WTC11 (cell line): ENCODE results near the gene MAP3K5. TPM values are rescaled to one million over a fixed set of nuclear protein-coding genes. Genes with fewer than 3 reads are reported as not detected.

Experiments
- ATAC-seq: fragments of 200-7000 bp; cut with Tn5 transposase; 2 replicates; pipeline ENCODE4 v1.10.0; 2021; ENCODE audit warnings: mild to moderate bottlenecking, moderate library complexity
- CTCF ChIA-PET: fragments of 300-600 bp; sonication (Branson Sonifier 250); formaldehyde crosslinking; loops from one replicate; lab custom pipeline; 2021; ENCODE audit warnings: antibody characterized with exemption; lab: Charles Lee
- POLR2A ChIA-PET: fragments of 350-600 bp; sonication (Branson Sonifier 250); formaldehyde crosslinking; loops from one replicate; lab custom pipeline; 2021; ENCODE audit warnings: antibody characterized with exemption; lab: Charles Lee
- DNase-seq: peaks from one replicate; pipeline ENCODE4 v3.0.0; 2021; ENCODE audit warnings: low spot score
- H3K27ac Mint-ChIP-seq: 2 replicates; pipeline ENCODE4 v1.8.0; 2021; ENCODE audit warnings: mixed read lengths
- H3K27me3 Mint-ChIP-seq: 2 replicates; pipeline ENCODE4 v1.8.0; 2021; ENCODE audit warnings: low read depth, mild to moderate bottlenecking, moderate library complexity, mixed read lengths
- H3K36me3 Mint-ChIP-seq: 2 replicates; pipeline ENCODE4 v1.8.0; 2021; ENCODE audit warnings: mixed read lengths
- H3K4me1 Mint-ChIP-seq: 2 replicates; pipeline ENCODE4 v1.8.0; 2022; ENCODE audit warnings: mixed read lengths
- H3K4me3 Mint-ChIP-seq: 2 replicates; pipeline ENCODE4 v1.8.0; 2021; ENCODE audit warnings: mild to moderate bottlenecking, moderate library complexity, mixed read lengths
- H3K9me3 Mint-ChIP-seq: 2 replicates; pipeline ENCODE4 v1.8.0; 2021; ENCODE audit warnings: mixed read lengths
- AR ChIP-seq: fragments of 250-450 bp; sonication (Bioruptor Pico); IDR thresholded peaks from 2 replicates; pipeline ENCODE4 v1.9.0; 2021; ENCODE audit warnings: mild to moderate bottlenecking
- CBFB ChIP-seq: sonication (generic); formaldehyde crosslinking; IDR thresholded peaks from 2 replicates; pipeline ENCODE4 v1.8.1; 2022; ENCODE audit warnings: mild to moderate bottlenecking, low read depth, missing genetic modification reagents
- CDX4 ChIP-seq: fragments of 250-450 bp; sonication (Bioruptor Pico); IDR thresholded peaks from 2 replicates; pipeline ENCODE4 v1.9.0; 2021; ENCODE audit warnings: moderate library complexity, mild to moderate bottlenecking, inconsistent platforms, borderline replicate concordance
- CREB1 ChIP-seq: sonication (generic); formaldehyde crosslinking; IDR thresholded peaks from 2 replicates; pipeline ENCODE4 v1.8.0; 2023; ENCODE audit warnings: mild to moderate bottlenecking, missing genetic modification reagents
- FOXP4 ChIP-seq: sonication (generic); formaldehyde crosslinking; IDR thresholded peaks from 2 replicates; pipeline ENCODE4 v1.8.0; 2022; ENCODE audit warnings: mild to moderate bottlenecking, missing genetic modification reagents
- GABPB1 ChIP-seq: sonication (generic); formaldehyde crosslinking; IDR thresholded peaks from 2 replicates; pipeline ENCODE4 v1.8.1; 2023; ENCODE audit warnings: mild to moderate bottlenecking, missing genetic modification reagents
- GTF2I ChIP-seq: fragments of 250-450 bp; sonication (Bioruptor Pico); conservative IDR thresholded peaks from 2 replicates; pipeline ENCODE4 v1.4.0; 2021; ENCODE audit warnings: mild to moderate bottlenecking
- HMGA2 ChIP-seq: fragments of 250-450 bp; sonication (Bioruptor Pico); IDR thresholded peaks from 2 replicates; pipeline ENCODE4 v1.4.0; 2021; ENCODE audit warnings: mild to moderate bottlenecking, moderate library complexity
- SMAD4 ChIP-seq: sonication (generic); formaldehyde crosslinking; IDR thresholded peaks from 2 replicates; pipeline ENCODE4 v1.8.0; 2022; ENCODE audit warnings: mild to moderate bottlenecking, missing genetic modification reagents
- TCF7 ChIP-seq: sonication (generic); formaldehyde crosslinking; IDR thresholded peaks from 2 replicates; pipeline ENCODE4 v1.8.0; 2022; ENCODE audit warnings: mild to moderate bottlenecking, low read depth, missing genetic modification reagents, moderate library complexity
- TEAD1 ChIP-seq: sonication (generic); formaldehyde crosslinking; IDR thresholded peaks from 2 replicates; pipeline ENCODE4 v1.8.0; 2022; ENCODE audit warnings: mild to moderate bottlenecking, missing genetic modification reagents
- TEAD4 ChIP-seq: sonication (generic); formaldehyde crosslinking; IDR thresholded peaks from 2 replicates; pipeline ENCODE4 v1.8.0; 2022; ENCODE audit warnings: mild to moderate bottlenecking, missing genetic modification reagents
- ZNF138 ChIP-seq: sonication (generic); formaldehyde crosslinking; conservative IDR thresholded peaks from 2 replicates; pipeline ENCODE4 v1.8.1; 2022; ENCODE audit warnings: mild to moderate bottlenecking, moderate library complexity, missing genetic modification reagents
- ZNF263 ChIP-seq: sonication (generic); formaldehyde crosslinking; IDR thresholded peaks from 2 replicates; pipeline ENCODE4 v1.8.1; 2022; ENCODE audit warnings: low read depth, mild to moderate bottlenecking, moderate library complexity, missing genetic modification reagents
- ZNF416 ChIP-seq: fragments of 250-450 bp; sonication (Bioruptor Pico); IDR thresholded peaks from 2 replicates; pipeline ENCODE4 v1.9.0; 2021; ENCODE audit warnings: mild to moderate bottlenecking, inconsistent platforms
- ZNF512 ChIP-seq: sonication (generic); formaldehyde crosslinking; IDR thresholded peaks from 2 replicates; pipeline ENCODE4 v1.8.1; 2022; ENCODE audit warnings: missing genetic modification reagents, borderline replicate concordance
- ZNF671 ChIP-seq: fragments of 250-450 bp; sonication (Bioruptor Pico); IDR thresholded peaks from 2 replicates; pipeline ENCODE4 v1.8.0; 2021; ENCODE audit warnings: mild to moderate bottlenecking
- ZSCAN18 ChIP-seq: fragments of 250-450 bp; sonication (Bioruptor Pico); IDR thresholded peaks from 2 replicates; pipeline ENCODE4 v2.1.2; 2022; ENCODE audit warnings: mild to moderate bottlenecking, moderate library complexity
- total RNA-seq: library from RNA; stranded (reverse); gene quantifications from 3 replicates; pipeline ENCODE4 v1.2.3, GENCODE V29; 2021
- TF ChIP-seq, protein P1 (sequence below): sonication (generic); formaldehyde crosslinking; IDR thresholded peaks from 2 replicates; pipeline ENCODE4 v1.8.0; 2023; ENCODE audit warnings: missing genetic modification reagents

Gene MAP3K5
- total RNA-seq, 1 experiment from 2014 or later, result 1.6 TPM

- no peak for TF ChIP-seq AR (CRISPR knock-in tag)
- TF ChIP-seq CBFB (CRISPR knock-in tag), result no peak
- TF ChIP-seq TEAD1 (CRISPR knock-in tag), result no peak
- no peak for TF ChIP-seq ZNF263 (CRISPR knock-in tag)
Observed at GRCh38 chr6:136628996-136629395, 163.3 kb downstream of the MAP3K5 start (continued).

DNA sequence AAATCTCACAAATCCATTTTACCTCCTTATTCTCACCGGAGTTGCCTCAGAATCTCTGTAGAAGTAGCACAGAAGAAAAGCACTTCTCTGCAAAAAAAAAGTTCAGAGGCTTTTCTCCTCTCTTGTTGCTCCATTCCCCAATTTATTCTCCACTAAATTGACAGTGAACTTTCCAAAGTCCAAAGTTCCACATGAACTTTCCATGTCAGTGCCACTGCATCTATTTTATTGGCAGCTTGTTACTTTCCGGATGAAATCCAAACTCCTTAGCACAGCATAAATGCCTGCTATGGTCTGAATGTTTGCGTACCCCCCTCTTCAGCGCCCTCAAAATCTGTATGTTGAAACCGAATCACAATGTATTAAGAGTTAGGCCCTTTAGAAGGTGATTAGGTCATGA lies 165.1 kb downstream of the MAP3K5 start:
- TF ChIP-seq CDX4 (CRISPR knock-in tag) (no peak), GABPB1 (CRISPR knock-in tag) (no peak), ZNF671 (no peak), TEAD4 (no peak), HMGA2 (no peak), ZNF138 (CRISPR knock-in tag) (no peak), ZSCAN18 (no peak), TCF7 (CRISPR knock-in tag) (no peak)
- CTCF ChIA-PET, result interaction anchor here (2.6 kb wide), 1 partner anchor 17 kb away, joined by 10 read pairs; no protein-coding TSS in a partner anchor
- Mint-ChIP-seq H3K9me3 (peaks cover 3% of the 10 kb centered on the region; the same call in 1 of the 2 replicates), H3K27me3 (no peaks in the 10 kb centered on the region), H3K4me1 (no peaks in the 10 kb centered on the region), H3K27ac (no peak overlapping the region), H3K4me3 (no peak overlapping the region), H3K36me3 (no peaks in the 10 kb centered on the region)
- no peak for ATAC-seq
- no peak for DNase-seq
- POLR2A ChIA-PET, result no interaction called here

DNA sequence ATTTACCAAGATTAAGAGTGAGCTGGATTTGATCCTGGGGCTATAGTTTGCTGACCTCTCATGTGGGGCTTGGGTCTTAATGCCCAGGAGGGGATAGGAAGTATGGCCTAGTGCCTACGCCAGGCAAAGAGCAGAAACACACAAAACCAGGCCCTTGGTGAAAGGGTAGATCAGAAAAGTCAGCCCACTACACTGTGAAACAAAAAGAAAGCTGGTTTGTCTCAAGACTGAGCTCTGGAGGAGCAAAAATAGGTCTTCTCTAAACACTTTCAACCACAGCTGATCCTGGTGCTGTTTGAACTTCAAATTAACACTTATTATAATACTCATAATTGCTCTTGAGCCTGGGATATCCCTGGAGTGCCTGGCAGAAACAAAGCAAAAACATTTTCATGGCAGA lies 167.0 kb downstream of the MAP3K5 start:
- no peaks in the 10 kb centered on the region for H3K36me3 Mint-ChIP-seq
- H3K4me3 Mint-ChIP-seq, result no peak overlapping the region
- DNase-seq (no peak), ATAC-seq (no peak)
- H3K27me3 Mint-ChIP-seq, result no peaks in the 10 kb centered on the region
- H3K4me1 Mint-ChIP-seq, result no peaks in the 10 kb centered on the region
- peaks cover 3% of the 10 kb centered on the region; the same call in 1 of the 2 replicates for H3K9me3 Mint-ChIP-seq
- ChIA-PET POLR2A (no interaction called here), CTCF (interaction anchor here (1.5 kb wide), 1 partner anchor 19 kb away, joined by 9 read pairs; no protein-coding TSS in a partner anchor)
- H3K27ac Mint-ChIP-seq, result no peak overlapping the region
- no peak for TF ChIP-seq TCF7 (CRISPR knock-in tag)
- TF ChIP-seq CREB1 (CRISPR knock-in tag), result no peak
- no peak for TF ChIP-seq ZNF416 (CRISPR knock-in tag)
- TF ChIP-seq, protein P1, sequence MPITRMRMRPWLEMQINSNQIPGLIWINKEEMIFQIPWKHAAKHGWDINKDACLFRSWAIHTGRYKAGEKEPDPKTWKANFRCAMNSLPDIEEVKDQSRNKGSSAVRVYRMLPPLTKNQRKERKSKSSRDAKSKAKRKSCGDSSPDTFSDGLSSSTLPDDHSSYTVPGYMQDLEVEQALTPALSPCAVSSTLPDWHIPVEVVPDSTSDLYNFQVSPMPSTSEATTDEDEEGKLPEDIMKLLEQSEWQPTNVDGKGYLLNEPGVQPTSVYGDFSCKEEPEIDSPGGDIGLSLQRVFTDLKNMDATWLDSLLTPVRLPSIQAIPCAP, result no peak
- TF ChIP-seq SMAD4, result no peak
- TF ChIP-seq AR (CRISPR knock-in tag), result no peak
- TF ChIP-seq ZNF512 (CRISPR knock-in tag), result no peak
- no peak for TF ChIP-seq CBFB (CRISPR knock-in tag)
- no peak for TF ChIP-seq FOXP4 (CRISPR knock-in tag)
- TF ChIP-seq GTF2I (CRISPR knock-in tag), result no peak
- TF ChIP-seq CDX4 (CRISPR knock-in tag), result no peak
